GF-D8 (cell line): ENCODE results near the gene SDF4.
"Not testable (repeated sequence)": the region's sequence is repeated elsewhere in the genome, so short reads cannot be mapped to it uniquely, and the experiment has no call there.

Source experiments
- DNase-seq: peaks from one replicate; lab custom pipeline; 2025; lab: John Stamatoyannopoulos, UW

The SDF4 gene

GRCh38 chr1:1177452-1178206 lies 54.2 kb downstream of the SDF4 start:
- DNase-seq, result no peak

GRCh38 chr1:1176931-1177330 lies 54.9 kb downstream of the SDF4 start:
- DNase-seq, result no peak

- DNase-seq, result not testable (repeated sequence)
Measured at GRCh38 chr1:1176063-1176761, 55.6 kb downstream of the SDF4 start.

GRCh38 chr1:1175221-1176062 lies 56.4 kb downstream of the SDF4 start:
- DNase-seq, result no peak

- no peak for DNase-seq
Measured at GRCh38 chr1:1173793-1174415, 57.9 kb downstream of the SDF4 start, which contains the start of gene TTLL10. Gene TTLL10, plus strand, starts transcription at chr1:1173880. Its CDS starts 5,336 bp downstream, at chr1:1179216.

GRCh38 chr1:1173061-1173792 lies 58.6 kb downstream of the SDF4 start:
- no peak for DNase-seq

GRCh38 chr1:1171546-1172340 lies 60.1 kb downstream of the SDF4 start:
- DNase-seq, result no peak

- DNase-seq, result no peak
Measured at GRCh38 chr1:1171161-1171545, 60.6 kb downstream of the SDF4 start.

- no peak for DNase-seq
Measured at GRCh38 chr1:1170215-1171091, 61.3 kb downstream of the SDF4 start.

GRCh38 chr1:1169429-1170214 lies 62.2 kb downstream of the SDF4 start:
- DNase-seq, result no peak

GRCh38 chr1:1168451-1169411 lies 63.1 kb downstream of the SDF4 start:
- DNase-seq, result no peak

GRCh38 chr1:1167841-1168450 lies 63.9 kb downstream of the SDF4 start:
- DNase-seq, result no peak

- no peak for DNase-seq
Measured at GRCh38 chr1:1167398-1167821, 64.4 kb downstream of the SDF4 start.
